ENCODE results near the gene MYBBP1A. TPM values are rescaled to one million over a fixed set of nuclear protein-coding genes. Genes with fewer than 3 reads are reported as not detected.

Gene MYBBP1A
- total and polyA plus RNA-seq, 2 experiments from 2014 or later = 70.7 to 213 TPM

GRCh38 chr17:4582101-4582501 is 26.9 kb upstream of the MYBBP1A start:
- DNase-seq (ENCODE audit: low spot score) = no peak
- H3K27me3 ChIP-seq (ENCODE audit: insufficient read depth) = peaks cover 39% of the 10 kb centered on the region
- no peak overlapping the region for H3K27ac ChIP-seq (ENCODE audit: low read depth)
- H3K4me1 ChIP-seq (ENCODE audit: insufficient read depth) = peaks cover 14% of the 10 kb centered on the region
- H4K20me1 ChIP-seq (replicated peaks; ENCODE audit: insufficient read depth) = no peaks in the 10 kb centered on the region
- H3K4me3 Mint-ChIP-seq = no peak overlapping the region
- ATAC-seq = no peak
- no peaks in the 10 kb centered on the region for H3K36me3 ChIP-seq (ENCODE audit: insufficient read depth)
- H3K27me3 Mint-ChIP-seq (ENCODE audit: insufficient read depth, low read depth, poor library complexity) = peaks cover 34% of the 10 kb centered on the region
- no peaks in the 10 kb centered on the region for H3F3A ChIP-seq (replicated peaks; ENCODE audit: low read depth)
- no peak for TF ChIP-seq POLR2AphosphoS5 (IDR thresholded peaks at IDR 0.05; ENCODE audit: low read depth)
- H3K36me3 Mint-ChIP-seq (ENCODE audit: low read depth) = 0 out of 3 replicates have a peak, but pooled peaks cover 3% of the 10 kb centered on the region
- H3K4me1 Mint-ChIP-seq = peaks cover 28% of the 10 kb centered on the region
- no peak overlapping the region for H3K4me2 ChIP-seq
- H2AFZ ChIP-seq = no peak overlapping the region
- no peaks in the 10 kb centered on the region for H3K9me2 ChIP-seq (ENCODE audit: insufficient read depth)
- H3K4me3 ChIP-seq = no peak overlapping the region
- no peaks in the 10 kb centered on the region for H3K79me2 ChIP-seq (replicated peaks; ENCODE audit: insufficient read depth)
- no peak overlapping the region for H3K27ac Mint-ChIP-seq
- peaks cover 5% of the 10 kb centered on the region; the same call in 2 of the 3 replicates for H3K9me3 Mint-ChIP-seq

- H3K27ac Mint-ChIP-seq = no peak overlapping the region
- no peak for ATAC-seq
- no peaks in the 10 kb centered on the region for H4K20me1 ChIP-seq (replicated peaks; ENCODE audit: insufficient read depth)
- TF ChIP-seq POLR2AphosphoS5 (IDR thresholded peaks at IDR 0.05; ENCODE audit: low read depth) (no peak), JUNB (IDR thresholded peaks at IDR 0.05; ENCODE audit: unreplicated experiment) (no peak), EZH2 (IDR thresholded peaks at IDR 0.05; ENCODE audit: low read depth, unreplicated experiment) (no peak), STAT1 (IDR thresholded peaks at IDR 0.05; ENCODE audit: unreplicated experiment) (no peak), NANOG (IDR thresholded peaks at IDR 0.05; ENCODE audit: borderline replicate concordance) (no peak), CREB1 (CRISPR knock-in tag; IDR thresholded peaks at IDR 0.05; ENCODE audit: low read depth) (no peak)
- TF ChIP-seq, protein P1, sequence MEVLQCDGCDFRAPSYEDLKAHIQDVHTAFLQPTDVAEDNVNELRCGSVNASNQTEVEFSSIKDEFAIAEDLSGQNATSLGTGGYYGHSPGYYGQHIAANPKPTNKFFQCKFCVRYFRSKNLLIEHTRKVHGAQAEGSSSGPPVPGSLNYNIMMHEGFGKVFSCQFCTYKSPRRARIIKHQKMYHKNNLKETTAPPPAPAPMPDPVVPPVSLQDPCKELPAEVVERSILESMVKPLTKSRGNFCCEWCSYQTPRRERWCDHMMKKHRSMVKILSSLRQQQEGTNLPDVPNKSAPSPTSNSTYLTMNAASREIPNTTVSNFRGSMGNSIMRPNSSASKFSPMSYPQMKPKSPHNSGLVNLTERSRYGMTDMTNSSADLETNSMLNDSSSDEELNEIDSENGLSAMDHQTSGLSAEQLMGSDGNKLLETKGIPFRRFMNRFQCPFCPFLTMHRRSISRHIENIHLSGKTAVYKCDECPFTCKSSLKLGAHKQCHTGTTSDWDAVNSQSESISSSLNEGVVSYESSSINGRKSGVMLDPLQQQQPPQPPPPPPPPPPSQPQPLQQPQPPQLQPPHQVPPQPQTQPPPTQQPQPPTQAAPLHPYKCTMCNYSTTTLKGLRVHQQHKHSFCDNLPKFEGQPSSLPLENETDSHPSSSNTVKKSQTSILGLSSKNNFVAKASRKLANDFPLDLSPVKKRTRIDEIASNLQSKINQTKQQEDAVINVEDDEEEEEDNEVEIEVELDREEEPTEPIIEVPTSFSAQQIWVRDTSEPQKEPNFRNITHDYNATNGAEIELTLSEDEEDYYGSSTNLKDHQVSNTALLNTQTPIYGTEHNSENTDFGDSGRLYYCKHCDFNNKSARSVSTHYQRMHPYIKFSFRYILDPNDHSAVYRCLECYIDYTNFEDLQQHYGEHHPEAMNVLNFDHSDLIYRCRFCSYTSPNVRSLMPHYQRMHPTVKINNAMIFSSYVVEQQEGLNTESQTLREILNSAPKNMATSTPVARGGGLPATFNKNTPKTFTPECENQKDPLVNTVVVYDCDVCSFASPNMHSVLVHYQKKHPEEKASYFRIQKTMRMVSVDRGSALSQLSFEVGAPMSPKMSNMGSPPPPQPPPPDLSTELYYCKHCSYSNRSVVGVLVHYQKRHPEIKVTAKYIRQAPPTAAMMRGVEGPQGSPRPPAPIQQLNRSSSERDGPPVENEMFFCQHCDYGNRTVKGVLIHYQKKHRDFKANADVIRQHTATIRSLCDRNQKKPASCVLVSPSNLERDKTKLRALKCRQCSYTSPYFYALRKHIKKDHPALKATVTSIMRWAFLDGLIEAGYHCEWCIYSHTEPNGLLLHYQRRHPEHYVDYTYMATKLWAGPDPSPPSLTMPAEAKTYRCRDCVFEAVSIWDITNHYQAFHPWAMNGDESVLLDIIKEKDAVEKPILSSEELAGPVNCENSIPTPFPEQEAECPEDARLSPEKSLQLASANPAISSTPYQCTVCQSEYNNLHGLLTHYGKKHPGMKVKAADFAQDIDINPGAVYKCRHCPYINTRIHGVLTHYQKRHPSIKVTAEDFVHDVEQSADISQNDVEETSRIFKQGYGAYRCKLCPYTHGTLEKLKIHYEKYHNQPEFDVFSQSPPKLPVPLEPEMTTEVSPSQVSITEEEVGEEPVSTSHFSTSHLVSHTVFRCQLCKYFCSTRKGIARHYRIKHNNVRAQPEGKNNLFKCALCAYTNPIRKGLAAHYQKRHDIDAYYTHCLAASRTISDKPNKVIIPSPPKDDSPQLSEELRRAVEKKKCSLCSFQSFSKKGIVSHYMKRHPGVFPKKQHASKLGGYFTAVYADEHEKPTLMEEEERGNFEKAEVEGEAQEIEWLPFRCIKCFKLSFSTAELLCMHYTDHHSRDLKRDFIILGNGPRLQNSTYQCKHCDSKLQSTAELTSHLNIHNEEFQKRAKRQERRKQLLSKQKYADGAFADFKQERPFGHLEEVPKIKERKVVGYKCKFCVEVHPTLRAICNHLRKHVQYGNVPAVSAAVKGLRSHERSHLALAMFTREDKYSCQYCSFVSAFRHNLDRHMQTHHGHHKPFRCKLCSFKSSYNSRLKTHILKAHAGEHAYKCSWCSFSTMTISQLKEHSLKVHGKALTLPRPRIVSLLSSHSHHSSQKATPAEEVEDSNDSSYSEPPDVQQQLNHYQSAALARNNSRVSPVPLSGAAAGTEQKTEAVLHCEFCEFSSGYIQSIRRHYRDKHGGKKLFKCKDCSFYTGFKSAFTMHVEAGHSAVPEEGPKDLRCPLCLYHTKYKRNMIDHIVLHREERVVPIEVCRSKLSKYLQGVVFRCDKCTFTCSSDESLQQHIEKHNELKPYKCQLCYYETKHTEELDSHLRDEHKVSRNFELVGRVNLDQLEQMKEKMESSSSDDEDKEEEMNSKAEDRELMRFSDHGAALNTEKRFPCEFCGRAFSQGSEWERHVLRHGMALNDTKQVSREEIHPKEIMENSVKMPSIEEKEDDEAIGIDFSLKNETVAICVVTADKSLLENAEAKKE (CRISPR knock-in tag; IDR thresholded peaks at IDR 0.05) = no peak
- TF ChIP-seq, protein P2, sequence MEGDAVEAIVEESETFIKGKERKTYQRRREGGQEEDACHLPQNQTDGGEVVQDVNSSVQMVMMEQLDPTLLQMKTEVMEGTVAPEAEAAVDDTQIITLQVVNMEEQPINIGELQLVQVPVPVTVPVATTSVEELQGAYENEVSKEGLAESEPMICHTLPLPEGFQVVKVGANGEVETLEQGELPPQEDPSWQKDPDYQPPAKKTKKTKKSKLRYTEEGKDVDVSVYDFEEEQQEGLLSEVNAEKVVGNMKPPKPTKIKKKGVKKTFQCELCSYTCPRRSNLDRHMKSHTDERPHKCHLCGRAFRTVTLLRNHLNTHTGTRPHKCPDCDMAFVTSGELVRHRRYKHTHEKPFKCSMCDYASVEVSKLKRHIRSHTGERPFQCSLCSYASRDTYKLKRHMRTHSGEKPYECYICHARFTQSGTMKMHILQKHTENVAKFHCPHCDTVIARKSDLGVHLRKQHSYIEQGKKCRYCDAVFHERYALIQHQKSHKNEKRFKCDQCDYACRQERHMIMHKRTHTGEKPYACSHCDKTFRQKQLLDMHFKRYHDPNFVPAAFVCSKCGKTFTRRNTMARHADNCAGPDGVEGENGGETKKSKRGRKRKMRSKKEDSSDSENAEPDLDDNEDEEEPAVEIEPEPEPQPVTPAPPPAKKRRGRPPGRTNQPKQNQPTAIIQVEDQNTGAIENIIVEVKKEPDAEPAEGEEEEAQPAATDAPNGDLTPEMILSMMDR (conservative IDR thresholded peaks at IDR 0.05; ENCODE audit: low read depth in 2 of 2) = no peak
- TF ChIP-seq, protein P3, sequence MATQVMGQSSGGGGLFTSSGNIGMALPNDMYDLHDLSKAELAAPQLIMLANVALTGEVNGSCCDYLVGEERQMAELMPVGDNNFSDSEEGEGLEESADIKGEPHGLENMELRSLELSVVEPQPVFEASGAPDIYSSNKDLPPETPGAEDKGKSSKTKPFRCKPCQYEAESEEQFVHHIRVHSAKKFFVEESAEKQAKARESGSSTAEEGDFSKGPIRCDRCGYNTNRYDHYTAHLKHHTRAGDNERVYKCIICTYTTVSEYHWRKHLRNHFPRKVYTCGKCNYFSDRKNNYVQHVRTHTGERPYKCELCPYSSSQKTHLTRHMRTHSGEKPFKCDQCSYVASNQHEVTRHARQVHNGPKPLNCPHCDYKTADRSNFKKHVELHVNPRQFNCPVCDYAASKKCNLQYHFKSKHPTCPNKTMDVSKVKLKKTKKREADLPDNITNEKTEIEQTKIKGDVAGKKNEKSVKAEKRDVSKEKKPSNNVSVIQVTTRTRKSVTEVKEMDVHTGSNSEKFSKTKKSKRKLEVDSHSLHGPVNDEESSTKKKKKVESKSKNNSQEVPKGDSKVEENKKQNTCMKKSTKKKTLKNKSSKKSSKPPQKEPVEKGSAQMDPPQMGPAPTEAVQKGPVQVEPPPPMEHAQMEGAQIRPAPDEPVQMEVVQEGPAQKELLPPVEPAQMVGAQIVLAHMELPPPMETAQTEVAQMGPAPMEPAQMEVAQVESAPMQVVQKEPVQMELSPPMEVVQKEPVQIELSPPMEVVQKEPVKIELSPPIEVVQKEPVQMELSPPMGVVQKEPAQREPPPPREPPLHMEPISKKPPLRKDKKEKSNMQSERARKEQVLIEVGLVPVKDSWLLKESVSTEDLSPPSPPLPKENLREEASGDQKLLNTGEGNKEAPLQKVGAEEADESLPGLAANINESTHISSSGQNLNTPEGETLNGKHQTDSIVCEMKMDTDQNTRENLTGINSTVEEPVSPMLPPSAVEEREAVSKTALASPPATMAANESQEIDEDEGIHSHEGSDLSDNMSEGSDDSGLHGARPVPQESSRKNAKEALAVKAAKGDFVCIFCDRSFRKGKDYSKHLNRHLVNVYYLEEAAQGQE (IDR thresholded peaks at IDR 0.05; ENCODE audit: unreplicated experiment) = no peak
Observed at GRCh38 chr17:4580291-4580690, 25.1 kb upstream of the MYBBP1A start.

More at GRCh38 chr17:4580291-4580690, 25.1 kb upstream of the MYBBP1A start:
- peaks cover 27% of the 10 kb centered on the region for H3K27me3 ChIP-seq (ENCODE audit: insufficient read depth)
- H3K4me3 Mint-ChIP-seq = no peak overlapping the region
- no peak overlapping the region for H3K4me3 ChIP-seq
- no peaks in the 10 kb centered on the region for H3K36me3 ChIP-seq (ENCODE audit: insufficient read depth)
- peaks cover 27% of the 10 kb centered on the region for H3K4me1 ChIP-seq (ENCODE audit: insufficient read depth)
- no peak for DNase-seq (ENCODE audit: low spot score)
- H3K27me3 Mint-ChIP-seq (ENCODE audit: insufficient read depth, low read depth, poor library complexity) = peaks cover 26% of the 10 kb centered on the region
- peaks cover 5% of the 10 kb centered on the region; the same call in 2 of the 3 replicates for H3K9me3 Mint-ChIP-seq
- H2AFZ ChIP-seq = no peak overlapping the region
- H3K79me2 ChIP-seq (replicated peaks; ENCODE audit: insufficient read depth) = no peaks in the 10 kb centered on the region
- no peaks in the 10 kb centered on the region for H3F3A ChIP-seq (replicated peaks; ENCODE audit: low read depth)
- no peak overlapping the region for H3K27ac ChIP-seq (ENCODE audit: low read depth)
- peaks cover 3% of the 10 kb centered on the region; the same call in 1 of the 3 replicates for H3K36me3 Mint-ChIP-seq (ENCODE audit: low read depth)
- peaks cover 39% of the 10 kb centered on the region for H3K4me1 Mint-ChIP-seq
- H3K9me2 ChIP-seq (ENCODE audit: insufficient read depth) = no peaks in the 10 kb centered on the region
- H3K4me2 ChIP-seq = no peak overlapping the region
